ENCODE measurements around the gene CSTPP1. TPM values are rescaled to one million over a fixed set of nuclear protein-coding genes. Genes with fewer than 3 reads are reported as not detected.

Gene CSTPP1
- total RNA-seq, 4 donors from 2014 or later = 13.3 to 26.4 (median 19.1) TPM

DNA sequence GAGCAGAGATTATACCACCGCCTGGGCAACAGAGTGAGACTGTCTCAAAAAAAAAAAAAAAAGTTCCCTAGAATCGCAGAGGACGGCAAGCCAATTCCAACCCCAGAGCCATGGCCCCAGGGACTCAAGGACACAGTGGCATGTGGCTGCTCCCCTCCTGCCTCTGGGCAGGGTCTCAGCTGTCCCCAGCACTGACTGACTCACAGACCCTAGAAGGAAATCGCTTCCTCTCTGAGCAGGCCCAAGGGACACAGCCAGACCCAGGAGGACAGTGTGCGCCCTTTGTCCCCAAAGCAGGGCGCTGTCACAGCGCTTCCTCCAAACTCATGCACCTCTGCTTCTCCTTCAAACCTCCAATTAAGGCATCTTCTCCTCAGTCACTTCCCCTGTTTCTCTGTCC, 247.4 kb downstream of the CSTPP1 start:
- DNase-seq (ENCODE audit: extremely low spot score) = no peak
- H3K4me1 ChIP-seq = peaks cover 49 to 72% (median 66%) of the 10 kb centered on the region in 4 donors
- TF ChIP-seq POLR2A (IDR thresholded peaks at IDR 0.05; ENCODE audit: low read depth) = no peak
- TF ChIP-seq EP300 (IDR thresholded peaks at IDR 0.05) = no peak
- no peak for TF ChIP-seq POLR2AphosphoS5 (IDR thresholded peaks at IDR 0.05)
- TF ChIP-seq, protein P1, sequence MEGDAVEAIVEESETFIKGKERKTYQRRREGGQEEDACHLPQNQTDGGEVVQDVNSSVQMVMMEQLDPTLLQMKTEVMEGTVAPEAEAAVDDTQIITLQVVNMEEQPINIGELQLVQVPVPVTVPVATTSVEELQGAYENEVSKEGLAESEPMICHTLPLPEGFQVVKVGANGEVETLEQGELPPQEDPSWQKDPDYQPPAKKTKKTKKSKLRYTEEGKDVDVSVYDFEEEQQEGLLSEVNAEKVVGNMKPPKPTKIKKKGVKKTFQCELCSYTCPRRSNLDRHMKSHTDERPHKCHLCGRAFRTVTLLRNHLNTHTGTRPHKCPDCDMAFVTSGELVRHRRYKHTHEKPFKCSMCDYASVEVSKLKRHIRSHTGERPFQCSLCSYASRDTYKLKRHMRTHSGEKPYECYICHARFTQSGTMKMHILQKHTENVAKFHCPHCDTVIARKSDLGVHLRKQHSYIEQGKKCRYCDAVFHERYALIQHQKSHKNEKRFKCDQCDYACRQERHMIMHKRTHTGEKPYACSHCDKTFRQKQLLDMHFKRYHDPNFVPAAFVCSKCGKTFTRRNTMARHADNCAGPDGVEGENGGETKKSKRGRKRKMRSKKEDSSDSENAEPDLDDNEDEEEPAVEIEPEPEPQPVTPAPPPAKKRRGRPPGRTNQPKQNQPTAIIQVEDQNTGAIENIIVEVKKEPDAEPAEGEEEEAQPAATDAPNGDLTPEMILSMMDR (IDR thresholded peaks at IDR 0.05) = no peak
- no peaks in the 10 kb centered on the region for H3K9me3 ChIP-seq
- peaks cover 0 to 36% (median 18%) of the 10 kb centered on the region in 4 donors for H3K36me3 ChIP-seq
- intact Hi-C loops (cut with DNase I) = loop anchor here (2.0 kb wide), 1 partner anchor 31 kb away; the partner anchor contains the start of gene DDB2
- H3K4me3 ChIP-seq = peak overlapping the region in 2 of 4 donors; percentile 75 to 91
- peaks cover 0 to 5% (median 0%) of the 10 kb centered on the region in 4 donors for H3K27me3 ChIP-seq
- WGBS = 82% methylated on average over 7 of the region's 7 CpGs
- H3K27ac ChIP-seq (replicated peaks in 1 of 4) = peak overlapping the region; percentile 91 to 97 (median 95)

DNA sequence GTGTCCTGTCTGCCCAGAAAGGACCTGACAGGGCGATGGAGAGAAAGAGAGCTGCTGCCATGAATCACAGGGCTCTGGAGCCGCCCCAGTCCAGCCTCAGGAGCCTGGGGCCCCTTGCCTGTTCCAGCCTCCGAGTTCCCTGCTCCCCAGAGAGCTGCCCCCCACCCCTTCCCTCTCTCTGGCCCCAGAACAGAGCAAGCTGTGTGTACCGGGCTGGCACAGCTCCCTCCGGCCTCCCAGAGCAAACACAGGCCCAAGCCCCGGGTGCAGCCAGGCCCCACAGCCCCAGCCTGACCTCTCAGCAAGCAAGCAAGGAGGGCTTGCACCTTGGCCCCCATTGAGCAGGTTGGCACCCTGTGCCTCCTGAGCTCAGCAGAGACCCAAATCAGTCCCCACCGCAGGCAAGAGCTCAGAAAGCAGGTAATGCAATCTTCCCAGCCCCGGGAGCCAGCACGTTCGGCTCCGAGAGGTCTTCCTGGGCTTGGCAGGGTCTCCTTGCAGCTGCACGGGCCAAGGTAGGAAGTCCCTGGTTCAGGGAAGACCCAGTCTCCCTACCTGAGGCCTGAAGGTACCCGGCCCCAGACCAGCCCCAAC, 248.2 kb downstream of the CSTPP1 start:
- peak overlapping the region; percentile 74 to 94 (median 83) for H3K4me3 ChIP-seq
- H3K27me3 ChIP-seq = peaks cover 0 to 5% (median 0%) of the 10 kb centered on the region in 4 donors
- H3K27ac ChIP-seq (replicated peaks in 1 of 4) = peak overlapping the region; percentile 91 to 97 (median 95)
- peaks cover 0 to 27% (median 9%) of the 10 kb centered on the region in 4 donors for H3K36me3 ChIP-seq
- TF ChIP-seq POLR2A (IDR thresholded peaks at IDR 0.05; ENCODE audit: low read depth) (no peak), EP300 (IDR thresholded peaks at IDR 0.05) (no peak), POLR2AphosphoS5 (IDR thresholded peaks at IDR 0.05) (no peak)
- TF ChIP-seq, protein P1 (IDR thresholded peaks at IDR 0.05) = no peak
- DNase-seq (ENCODE audit: extremely low spot score) = no peak
- intact Hi-C loops (cut with DNase I) = loop anchor here (2.0 kb wide), 1 partner anchor 30 kb away; the partner anchor contains the start of gene DDB2
- no peaks in the 10 kb centered on the region for H3K9me3 ChIP-seq
- no CpG with 5 or more reads among the region's 13 CpGs for WGBS
- H3K4me1 ChIP-seq = peaks cover 40 to 72% (median 70%) of the 10 kb centered on the region in 4 donors

DNA sequence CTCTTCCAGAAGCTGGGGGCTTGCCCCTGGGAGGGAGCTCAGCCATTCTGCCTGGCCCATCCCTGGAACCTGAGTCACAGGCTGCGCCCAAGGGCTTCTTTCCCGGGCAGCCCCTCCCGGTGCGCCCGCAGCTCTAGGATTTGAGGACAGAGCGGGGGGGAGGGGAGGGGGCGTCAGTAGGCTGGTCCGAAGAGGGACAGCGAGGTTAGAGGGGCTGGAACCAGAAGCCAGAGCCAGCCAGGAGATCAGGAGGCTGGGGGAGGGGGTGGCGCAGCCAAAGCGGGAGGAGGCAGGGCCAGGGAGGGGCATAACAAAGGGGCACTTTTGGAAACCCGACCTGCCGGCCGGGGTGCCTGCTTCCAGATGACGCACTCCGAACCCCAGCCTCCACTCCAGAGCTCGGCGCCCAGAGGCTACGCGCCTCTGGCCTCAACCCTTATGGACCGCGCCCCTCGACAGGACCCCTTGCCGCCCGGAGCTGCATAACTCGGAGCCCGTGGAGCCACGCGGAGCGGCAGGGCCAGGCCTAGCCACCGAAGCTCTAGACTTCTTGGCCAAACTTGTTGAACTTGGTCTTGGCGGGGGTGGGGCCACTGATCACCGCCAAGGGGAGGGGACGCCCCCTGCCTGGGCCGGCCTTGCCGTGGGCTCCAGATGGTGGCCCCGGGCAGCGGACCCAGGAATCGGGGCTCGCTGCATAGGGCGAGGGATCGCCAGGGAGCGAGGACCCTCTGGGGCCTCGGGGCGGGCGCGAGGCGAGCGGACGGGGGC, 248.9 kb downstream of the CSTPP1 start:
- intact Hi-C loops (cut with DNase I) = loop anchor here (2.0 kb wide), 1 partner anchor 29 kb away; the partner anchor contains the start of gene DDB2
- no peak for DNase-seq (ENCODE audit: extremely low spot score)
- Histone ChIP-seq H3K27ac (replicated peaks in 1 of 4) (peak overlapping the region; percentile 91 to 97 (median 95)), H3K36me3 (peaks cover 0 to 21% (median 3%) of the 10 kb centered on the region in 4 donors), H3K9me3 (no peaks in the 10 kb centered on the region), H3K4me1 (peaks cover 40 to 72% (median 70%) of the 10 kb centered on the region in 4 donors), H3K27me3 (peaks cover 0 to 5% (median 0%) of the 10 kb centered on the region in 4 donors), H3K4me3 (peak overlapping the region; percentile 74 to 94 (median 83))
- no CpG with 5 or more reads among the region's 50 CpGs for whole genome bisulfite sequencing
- TF ChIP-seq POLR2A (IDR thresholded peaks at IDR 0.05; ENCODE audit: low read depth) = no peak
- peak; percentile 35 to 77 for TF ChIP-seq POLR2AphosphoS5 (IDR thresholded peaks at IDR 0.05)

DNA sequence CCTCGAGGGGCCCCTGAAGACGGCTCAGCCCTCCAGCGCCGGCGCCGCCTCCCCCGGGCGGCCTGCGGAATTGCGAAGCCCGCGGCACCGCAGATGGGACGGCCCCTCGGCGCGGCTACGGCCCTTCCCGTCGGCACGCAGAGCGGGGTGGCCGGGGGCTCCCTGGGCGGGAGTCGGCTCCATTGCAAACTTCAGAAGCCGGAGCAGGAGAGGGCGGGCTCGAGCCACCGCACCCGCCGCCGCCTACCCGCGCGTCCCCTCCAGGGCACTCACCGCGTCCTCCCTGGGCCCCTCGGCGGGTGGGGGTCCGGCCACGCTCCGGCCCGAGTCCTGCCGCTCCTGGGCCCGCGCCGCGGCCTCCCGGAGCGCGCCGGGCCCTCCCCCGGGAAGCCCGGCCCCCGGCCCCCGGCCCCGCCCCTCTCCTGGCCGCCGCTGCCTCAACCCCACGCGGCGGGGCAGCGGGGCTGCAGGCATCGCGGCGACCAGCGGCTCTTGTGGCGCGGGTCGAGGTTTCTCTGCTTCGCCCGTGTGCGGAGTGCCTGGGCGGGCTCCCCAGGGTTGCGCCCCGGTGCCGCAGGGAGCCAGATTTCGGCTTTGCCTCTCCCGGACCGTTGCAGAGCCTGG, 249.6 kb downstream of the CSTPP1 start, which contains the start of gene PACSIN3:
Gene PACSIN3 (minus strand): TSS at position 359 of the 624 bp plus-strand sequence. CDS start 3,707 bp downstream, outside the sequence.
- WGBS = 2% methylated on average over 10 of the region's 80 CpGs
- H3K4me1 ChIP-seq = peaks cover 40 to 72% (median 70%) of the 10 kb centered on the region in 4 donors
- H3K36me3 ChIP-seq = peaks cover 0 to 17% (median 0%) of the 10 kb centered on the region in 4 donors
- DNase-seq (ENCODE audit: extremely low spot score) = no peak
- no peaks in the 10 kb centered on the region for H3K9me3 ChIP-seq
- peak within 1 kb of the TSS; percentile 91 to 97 (median 95) for H3K27ac ChIP-seq (replicated peaks in 1 of 4)
- H3K4me3 ChIP-seq = peak within 1 kb of the TSS; percentile 74 to 94 (median 83)
- TF ChIP-seq POLR2A (IDR thresholded peaks at IDR 0.05; ENCODE audit: low read depth) (no peak), EP300 (IDR thresholded peaks at IDR 0.05) (no peak), POLR2AphosphoS5 (IDR thresholded peaks at IDR 0.05) (peak in 1 of 2 donors; percentile 3)
- TF ChIP-seq, protein P1 (IDR thresholded peaks at IDR 0.05) = peak in 1 of 3 experiments; percentile 32
- intact Hi-C loops (cut with DNase I) = no loop called here
- peaks cover 0 to 5% (median 0%) of the 10 kb centered on the region in 4 donors for H3K27me3 ChIP-seq

Data from esophagus muscularis mucosa (tissue), 4 donors.